ENCODE measurements around the gene VWA8.

GRCh38 chr13:41944229-41944628 is 16.7 kb downstream of the VWA8 start:
- TF ChIP-seq POLR2AphosphoS5 (IDR thresholded peaks at IDR 0.05; ENCODE audit: low read depth, low read length) (no peak), SIN3A (IDR thresholded peaks at IDR 0.05; ENCODE audit: borderline replicate concordance, insufficient read depth, low read length) (no peak)
